DMS79 (cell line): Measurements from ENCODE around the gene DGKB.

Source experiments
- DNase-seq: peaks from one replicate; lab custom pipeline; 2025; lab: John Stamatoyannopoulos, UW

DGKB gene

GRCh38 chr7:14821757-14822480, 80.6 kb downstream of the DGKB start:
- no peak for DNase-seq

- no peak for DNase-seq
Observed at GRCh38 chr7:14818871-14819270, 83.7 kb downstream of the DGKB start.

- DNase-seq = no peak
Observed at GRCh38 chr7:14817829-14818614, 84.5 kb downstream of the DGKB start.

GRCh38 chr7:14807507-14807906, 95.0 kb downstream of the DGKB start:
- no peak for DNase-seq

- no peak for DNase-seq
Observed at GRCh38 chr7:14806891-14807290, 95.7 kb downstream of the DGKB start.

DNA sequence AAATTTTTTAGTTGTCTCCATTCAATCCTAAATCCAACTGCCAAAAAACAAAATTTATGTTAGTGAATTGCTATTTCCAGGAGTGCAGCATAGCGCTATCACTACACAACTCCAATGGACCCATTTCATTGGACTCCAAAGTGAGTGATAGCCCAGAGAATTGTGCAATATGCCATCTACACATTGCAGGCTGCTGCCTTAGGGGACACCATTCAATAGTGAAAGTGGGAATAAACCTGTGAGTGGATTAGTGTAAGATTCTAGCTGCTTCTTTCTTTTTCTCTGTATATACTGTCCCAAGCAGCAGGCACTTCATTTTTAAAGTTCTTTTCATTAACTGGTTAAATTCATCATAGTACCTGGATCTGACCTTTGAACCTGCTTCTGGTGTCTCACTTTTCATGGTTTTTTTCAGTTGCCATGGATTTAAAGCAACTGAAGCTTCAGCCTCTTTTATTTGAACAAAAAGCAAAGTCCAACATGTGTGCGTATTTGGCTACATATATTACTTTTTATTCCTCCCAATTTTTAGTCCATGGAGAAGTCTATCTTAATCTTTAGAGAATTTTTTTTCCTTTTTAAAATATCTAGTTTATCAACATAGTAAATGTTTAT, 97.3 kb downstream of the DGKB start:
- no peak for DNase-seq

DNA sequence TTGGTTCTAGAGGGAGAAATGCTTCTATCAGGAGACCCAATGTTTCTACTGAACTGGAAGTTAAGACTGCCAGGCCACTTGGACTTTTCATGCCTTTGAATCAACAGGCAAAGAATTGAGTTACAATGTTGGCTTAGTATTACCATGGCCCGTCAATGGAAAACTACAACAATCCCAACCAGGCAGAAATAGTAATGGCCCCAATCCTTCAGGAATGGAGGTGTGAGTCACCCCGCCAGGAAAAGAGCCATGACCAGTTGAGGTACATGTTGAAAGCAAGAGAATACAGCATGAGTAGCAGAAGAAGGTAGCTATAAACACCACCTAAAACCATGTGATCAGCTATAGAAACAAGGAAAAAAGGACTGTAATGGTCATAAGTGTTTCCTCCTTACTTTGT, 101.9 kb downstream of the DGKB start:
- DNase-seq = no peak

GRCh38 chr7:14793151-14793550, 109.4 kb downstream of the DGKB start:
- DNase-seq = no peak

- no peak for DNase-seq
Observed at GRCh38 chr7:14787551-14787950, 115.0 kb downstream of the DGKB start.

GRCh38 chr7:14786314-14786895, 116.1 kb downstream of the DGKB start:
- no peak for DNase-seq

- no peak for DNase-seq
Observed at GRCh38 chr7:14777806-14778205, 124.7 kb downstream of the DGKB start.

GRCh38 chr7:14776266-14776665, 126.3 kb downstream of the DGKB start:
- DNase-seq = no peak

GRCh38 chr7:14773729-14774271, 128.8 kb downstream of the DGKB start:
- DNase-seq = no peak

DNA sequence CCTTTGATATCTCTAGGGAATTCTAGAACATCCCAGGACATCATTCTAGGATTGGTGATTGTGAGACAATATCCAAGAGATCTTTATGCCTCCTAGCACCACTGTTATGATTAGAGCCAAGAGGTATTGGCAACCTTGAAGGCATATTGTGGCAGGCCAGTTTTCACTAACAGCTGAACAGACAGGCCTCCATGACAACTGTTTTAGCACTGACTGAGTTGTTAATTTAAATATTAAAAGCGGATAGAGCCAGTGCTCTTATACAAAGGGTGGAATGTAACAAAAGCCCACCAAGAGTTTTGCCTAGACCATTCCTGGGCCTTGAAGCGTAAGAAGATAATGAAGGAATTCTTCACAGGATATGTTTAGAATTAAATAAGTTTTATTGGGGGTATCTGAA, 131.9 kb downstream of the DGKB start:
- no peak for DNase-seq

DNA sequence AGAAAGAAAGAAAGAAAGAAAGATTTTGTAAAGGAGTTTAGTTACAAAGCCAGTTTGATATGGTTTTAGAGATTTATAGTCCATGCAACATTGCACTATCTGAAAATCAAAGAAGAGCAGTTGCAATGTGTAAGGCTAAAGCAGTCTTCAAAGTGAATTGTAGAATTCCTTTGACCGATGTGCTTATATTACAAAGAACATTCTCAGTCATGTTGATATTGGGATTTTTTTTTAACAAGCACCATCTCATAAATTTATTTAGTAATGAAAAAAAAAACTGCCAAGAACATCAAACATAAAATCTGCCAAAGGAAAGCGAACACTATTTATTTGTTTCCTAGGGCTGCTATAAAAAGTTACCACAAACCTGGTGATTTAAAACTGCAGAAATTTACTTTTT, 133.3 kb downstream of the DGKB start:
- DNase-seq = no peak

DNA sequence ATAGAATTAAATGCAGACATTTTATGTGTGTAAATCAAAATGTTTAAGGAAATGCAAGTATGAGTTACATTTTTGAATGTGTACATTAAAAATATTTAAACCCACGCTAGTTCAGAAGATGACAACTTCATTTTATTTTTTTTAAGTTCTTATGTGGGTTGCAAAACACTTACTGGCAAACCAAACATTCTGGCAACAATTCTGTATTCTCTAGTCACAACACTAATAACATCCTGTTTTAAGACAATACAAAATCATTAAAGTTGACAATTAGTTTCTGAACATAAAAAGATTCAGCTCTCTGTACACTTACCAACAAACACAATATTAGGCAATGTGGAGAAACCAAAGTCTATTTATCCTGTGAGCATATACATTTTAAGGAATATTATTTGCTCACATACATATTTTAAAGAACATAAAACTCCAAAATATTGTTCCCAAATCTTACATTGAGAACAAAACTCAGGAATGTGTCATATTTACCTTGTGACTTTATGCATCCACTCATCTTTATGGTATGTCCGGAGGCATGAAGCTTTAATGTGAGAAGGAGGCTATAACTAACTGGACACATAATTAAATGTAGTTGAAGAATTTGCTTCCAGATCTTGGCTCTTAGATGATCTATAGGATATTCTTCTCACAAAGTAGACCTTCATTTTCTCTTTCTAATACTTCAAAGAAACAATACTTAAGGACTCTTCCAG, 134.7 kb downstream of the DGKB start:
- no peak for DNase-seq

DNA sequence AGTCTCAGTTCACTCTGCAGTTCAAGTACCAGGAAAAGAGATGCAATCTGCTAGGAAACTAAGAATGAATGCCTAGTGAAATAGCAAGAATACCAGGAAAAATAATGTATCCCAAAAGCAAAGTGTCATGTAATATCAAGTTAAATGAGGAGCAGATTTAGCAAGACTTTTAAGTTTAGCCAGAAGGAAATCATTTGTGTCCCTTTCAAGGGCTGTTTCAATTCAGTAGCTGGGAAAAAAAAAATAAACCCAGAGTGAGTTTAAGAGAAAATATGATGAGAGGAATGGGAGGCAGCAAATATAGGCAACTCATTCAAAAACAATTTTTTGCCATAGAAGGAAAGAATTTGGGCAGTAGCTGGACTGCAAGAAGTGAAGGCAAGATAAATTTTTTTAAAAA, 135.8 kb downstream of the DGKB start:
- DNase-seq = no peak

DNA sequence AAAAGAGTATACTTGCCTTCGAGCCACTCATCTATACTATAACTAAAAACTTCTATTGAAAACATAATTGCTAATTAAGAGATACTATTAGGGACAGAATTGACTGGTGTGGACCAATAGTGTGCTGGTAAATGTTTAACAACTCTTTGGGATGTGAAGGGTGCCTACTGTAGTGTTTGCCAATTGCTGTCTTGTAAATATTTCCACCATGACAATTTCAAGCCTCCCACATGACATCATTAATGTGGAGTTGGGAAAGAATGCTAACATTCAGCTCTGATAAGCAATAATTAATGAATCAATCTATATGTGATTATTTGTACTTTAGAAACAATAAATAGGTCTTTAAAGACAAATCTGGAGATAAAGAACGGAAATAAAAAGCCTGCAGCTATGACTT, 136.8 kb downstream of the DGKB start:
- no peak for DNase-seq

- DNase-seq = no peak
Observed at GRCh38 chr7:14762561-14762960, 140.0 kb downstream of the DGKB start.

DNA sequence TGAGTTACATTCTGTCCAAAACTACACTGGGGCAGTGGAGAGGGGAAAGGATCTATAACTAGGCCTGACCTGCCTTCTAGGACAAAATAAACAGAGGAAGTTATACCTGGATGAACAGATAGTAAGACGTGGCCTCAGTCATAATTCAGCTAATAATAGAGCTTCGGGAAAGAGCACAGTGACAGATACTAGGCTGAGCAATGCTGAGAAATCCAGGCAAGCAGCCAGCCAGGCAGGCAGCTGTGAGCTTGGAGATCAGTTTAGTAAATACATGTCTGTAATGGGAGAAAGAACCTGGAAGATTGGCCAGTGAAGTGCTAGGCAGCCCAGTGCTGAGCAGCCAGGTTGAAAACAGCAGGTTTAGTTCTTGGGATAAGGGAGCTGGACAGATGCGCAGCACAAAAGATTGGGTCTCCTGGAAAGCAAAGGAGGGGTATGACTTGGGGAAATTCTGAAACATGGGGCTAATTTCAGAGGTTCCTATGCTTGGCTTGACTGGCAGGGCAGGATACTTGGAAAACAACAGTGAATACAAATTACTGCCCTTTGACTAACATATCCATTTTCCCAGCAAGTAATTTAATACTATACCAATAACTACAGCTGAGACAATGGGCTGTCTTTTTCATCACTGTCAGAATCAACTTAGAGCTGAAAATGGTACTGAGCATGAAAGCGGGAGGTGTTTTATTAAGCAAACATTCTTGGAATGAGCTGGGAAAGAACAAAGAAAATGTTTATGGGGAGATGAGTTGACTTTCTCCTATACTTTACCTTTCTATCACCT, 140.8 kb downstream of the DGKB start:
- DNase-seq = peak; percentile 17
